Astrocyte of the cerebellum (primary cell): Measurements from ENCODE around the gene GTPBP8.

ENCODE experiments used
- DNase-seq: peaks from one replicate; pipeline ENCODE4 v3.0.0-alpha.2; 2011; ENCODE audit warnings: low read depth
- H3K4me3 ChIP-seq: 2 replicates; pipeline ENCODE4 v1.5.1; 2011; ENCODE audit warnings: mild to moderate bottlenecking, low read depth, low read length, moderate library complexity
- CTCF ChIP-seq: IDR thresholded peaks from 2 replicates; pipeline ENCODE4 v1.5.1; 2012; ENCODE audit warnings: low read length, low read depth, moderate library complexity, mild to moderate bottlenecking; ENCODE audit errors: missing control alignments
- in situ Hi-C: cut with HindIII; loops from 2 replicates; pipeline ENCODE4 v1.10.0; 2017; ENCODE audit warnings: low sequenced_read_pairs

The GTPBP8 gene

GRCh38 chr3:113021471-113021870 is 30.7 kb downstream of the GTPBP8 start:
- no peak overlapping the region for H3K4me3 ChIP-seq
- TF ChIP-seq CTCF: no peak
- in situ Hi-C loops: no loop called here
- DNase-seq: no peak

GRCh38 chr3:113034011-113034410 is 43.2 kb downstream of the GTPBP8 start:
- in situ Hi-C loops: no loop called here
- DNase-seq: no peak
- no peak overlapping the region for H3K4me3 ChIP-seq
- TF ChIP-seq CTCF: no peak

GRCh38 chr3:113035387-113035982 is 44.7 kb downstream of the GTPBP8 start:
- TF ChIP-seq CTCF: peak; percentile 94
- no peak overlapping the region for H3K4me3 ChIP-seq
- in situ Hi-C loops: no loop called here
- DNase-seq: no peak

- H3K4me3 ChIP-seq: no peak overlapping the region
- in situ Hi-C loops: no loop called here
- no peak for DNase-seq
- TF ChIP-seq CTCF: no peak
These were observed 47.5 kb downstream of the GTPBP8 start for GRCh38 chr3:113038328-113038727.

- in situ Hi-C loops: no loop called here
- H3K4me3 ChIP-seq: no peak overlapping the region
- no peak for DNase-seq
- TF ChIP-seq CTCF: no peak
These were observed 48.8 kb downstream of the GTPBP8 start for GRCh38 chr3:113039546-113039945.

- no peak for DNase-seq
- no peak overlapping the region for H3K4me3 ChIP-seq
- in situ Hi-C loops: no loop called here
- TF ChIP-seq CTCF: no peak
These were observed 49.4 kb downstream of the GTPBP8 start for GRCh38 chr3:113040231-113040630.
